Activated naive CD4-positive, alpha-beta T cell treated with anti-CD3 and anti-CD28 coated beads for 36 hours (primary cell): ENCODE results near the gene GCAT. TPM values are rescaled to one million over a fixed set of nuclear protein-coding genes. Genes with fewer than 3 reads are reported as not detected.
"Not testable (repeated sequence)": the region's sequence is repeated elsewhere in the genome, so short reads cannot be mapped to it uniquely, and the experiment has no call there.

ENCODE experiments used
- CTCF ChIA-PET: fragments of 350-600 bp; sonication (Branson Sonifier 250); formaldehyde crosslinking; loops from one replicate; lab custom pipeline; 2021; ENCODE audit warnings: antibody characterized with exemption; lab: Charles Lee
- DNase-seq: peaks from one replicate; pipeline ENCODE4 v3.0.0-alpha.2; 2020
- H3K27ac Mint-ChIP-seq: one replicate; pipeline ENCODE4 v1.8.0; 2021; ENCODE audit warnings: mild to moderate bottlenecking, mixed read lengths
- H3K27me3 Mint-ChIP-seq: one replicate; pipeline ENCODE4 v1.8.0; 2021; ENCODE audit warnings: low read depth, mixed read lengths
- H3K36me3 Mint-ChIP-seq: one replicate; pipeline ENCODE4 v1.8.0; 2021; ENCODE audit warnings: low read depth, mixed read lengths
- H3K4me1 Mint-ChIP-seq: one replicate; pipeline ENCODE4 v1.8.0; 2021; ENCODE audit warnings: low read depth, mixed read lengths
- H3K4me3 Mint-ChIP-seq: one replicate; pipeline ENCODE4 v1.8.0; 2021; ENCODE audit warnings: mild to moderate bottlenecking, moderate library complexity, mixed read lengths
- H3K9me3 Mint-ChIP-seq: one replicate; pipeline ENCODE4 v1.8.0; 2021; ENCODE audit warnings: mixed read lengths
- intact Hi-C: fragments of 100-400 bp; cut with micrococcal nuclease; formaldehyde crosslinking; loops from one replicate; pipeline ENCODE4 v1.15.1; 2023
- total RNA-seq, 2 experiments: library from RNA; stranded (reverse); gene quantifications; one replicate each; pipeline ENCODE4 v1.2.3, GENCODE V29; 2021

Gene GCAT
- total RNA-seq, 2 experiments from 2014 or later: 26.9 to 27.2 TPM

- intact Hi-C loops: no loop called here
- CTCF ChIA-PET: interaction anchor here (0.7 kb wide), 1 partner anchor 149 kb away, joined by 3 read pairs; no protein-coding TSS in a partner anchor
- Mint-ChIP-seq H3K27me3 (no peaks in the 10 kb centered on the region), H3K27ac (no peak overlapping the region), H3K4me1 (no peaks in the 10 kb centered on the region), H3K36me3 (no peaks in the 10 kb centered on the region), H3K4me3 (no peak overlapping the region), H3K9me3 (no peaks in the 10 kb centered on the region)
- no peak for DNase-seq
Observed at GRCh38 chr22:37792494-37792893, 15.2 kb upstream of the GCAT start.

GRCh38 chr22:37794376-37794775 lies 13.4 kb upstream of the GCAT start:
- no peaks in the 10 kb centered on the region for H3K36me3 Mint-ChIP-seq
- H3K4me3 Mint-ChIP-seq: no peak overlapping the region
- no peak overlapping the region for H3K27ac Mint-ChIP-seq
- CTCF ChIA-PET: no interaction called here
- no peak for DNase-seq
- H3K4me1 Mint-ChIP-seq: no peaks in the 10 kb centered on the region
- no peaks in the 10 kb centered on the region for H3K9me3 Mint-ChIP-seq
- no peaks in the 10 kb centered on the region for H3K27me3 Mint-ChIP-seq
- intact Hi-C loops: no loop called here

GRCh38 chr22:37796079-37796478 lies 11.7 kb upstream of the GCAT start:
- H3K36me3 Mint-ChIP-seq: no peaks in the 10 kb centered on the region
- H3K4me3 Mint-ChIP-seq: no peak overlapping the region
- H3K4me1 Mint-ChIP-seq: no peaks in the 10 kb centered on the region
- CTCF ChIA-PET: interaction anchor here (0.7 kb wide), 1 partner anchor 639 kb away, joined by 3 read pairs; no protein-coding TSS in a partner anchor
- H3K9me3 Mint-ChIP-seq: no peaks in the 10 kb centered on the region
- peak overlapping the region; percentile 36 for H3K27ac Mint-ChIP-seq
- DNase-seq: no peak
- intact Hi-C loops: no loop called here
- no peaks in the 10 kb centered on the region for H3K27me3 Mint-ChIP-seq

- intact Hi-C loops, H3K4me3 Mint-ChIP-seq, CTCF ChIA-PET, H3K27me3 Mint-ChIP-seq, H3K36me3 Mint-ChIP-seq, H3K27ac Mint-ChIP-seq, H3K4me1 Mint-ChIP-seq, H3K9me3 Mint-ChIP-seq, DNase-seq: not testable (repeated sequence)
Observed at GRCh38 chr22:37797259-37797658, 10.5 kb upstream of the GCAT start.

DNA sequence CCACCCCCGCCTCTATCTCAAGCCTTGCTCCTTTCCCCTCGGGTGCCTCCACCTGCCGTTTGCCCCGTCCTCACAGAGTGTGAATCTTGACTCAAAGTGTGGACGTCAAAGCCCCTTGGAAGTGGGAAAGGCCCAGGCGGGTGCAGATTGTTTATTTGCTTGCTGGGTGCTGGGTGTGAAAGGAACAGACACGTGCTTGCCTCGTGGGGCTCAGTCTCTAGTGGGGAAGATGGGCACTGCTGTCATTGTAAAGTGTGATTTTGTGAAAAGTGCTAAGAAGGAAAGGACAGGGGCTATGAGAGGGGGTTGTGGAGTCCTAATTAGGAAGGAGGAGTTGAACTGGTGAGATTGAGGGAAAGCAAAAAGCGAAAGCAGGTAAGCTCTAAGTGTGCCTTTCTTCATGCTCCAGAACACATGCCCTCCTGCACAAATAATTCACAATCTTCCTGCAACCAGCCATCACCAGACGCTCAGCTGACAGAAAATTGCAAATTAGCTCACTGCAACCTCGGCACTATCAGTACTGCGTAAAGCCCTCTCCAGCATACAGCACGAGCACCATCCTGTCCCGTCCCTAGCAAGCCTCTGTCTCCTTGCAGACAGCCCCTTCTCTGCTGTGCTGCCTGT lies 9.7 kb upstream of the GCAT start:
- Mint-ChIP-seq H3K36me3 (no peaks in the 10 kb centered on the region), H3K9me3 (no peaks in the 10 kb centered on the region), H3K4me1 (peaks cover 4% of the 10 kb centered on the region), H3K27ac (no peak overlapping the region), H3K4me3 (no peak overlapping the region), H3K27me3 (peaks cover 4% of the 10 kb centered on the region)
- intact Hi-C loops: no loop called here
- DNase-seq: no peak
- CTCF ChIA-PET: no interaction called here

GRCh38 chr22:37799979-37800378 lies 7.8 kb upstream of the GCAT start:
- Mint-ChIP-seq H3K27me3 (peaks cover 16% of the 10 kb centered on the region), H3K4me1 (peaks cover 14% of the 10 kb centered on the region)
- intact Hi-C loops, H3K36me3 Mint-ChIP-seq, H3K27ac Mint-ChIP-seq, DNase-seq, H3K4me3 Mint-ChIP-seq, CTCF ChIA-PET, H3K9me3 Mint-ChIP-seq: not testable (repeated sequence)

DNA sequence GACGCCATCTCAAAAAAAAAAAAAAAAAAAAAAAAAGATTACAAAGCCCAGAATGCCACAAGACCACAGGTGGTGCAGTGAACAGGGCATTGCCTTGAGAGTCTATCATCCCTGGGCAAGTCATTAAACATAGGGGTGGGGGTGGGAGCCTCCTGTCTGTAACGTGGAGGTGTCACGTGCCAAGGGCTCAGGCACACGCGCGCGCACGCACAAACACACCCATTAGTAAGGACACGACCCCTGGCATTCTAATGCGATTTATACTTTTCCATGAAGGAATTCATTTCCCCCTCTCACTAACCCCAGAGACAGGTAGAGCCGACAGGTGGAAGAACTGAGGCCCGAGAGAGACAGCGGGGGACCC lies 5.8 kb upstream of the GCAT start:
- H3K9me3 Mint-ChIP-seq: no peaks in the 10 kb centered on the region
- DNase-seq: no peak
- H3K27ac Mint-ChIP-seq: no peak overlapping the region
- peak overlapping the region; percentile 69 for H3K4me3 Mint-ChIP-seq
- peaks cover 31% of the 10 kb centered on the region for H3K27me3 Mint-ChIP-seq
- CTCF ChIA-PET: interaction anchor here (1.3 to 1.9 kb wide), 2 partner anchors 16 to 23 kb away, joined by 4 to 9 read pairs; no protein-coding TSS in a partner anchor
- peaks cover 30% of the 10 kb centered on the region for H3K4me1 Mint-ChIP-seq
- intact Hi-C loops: no loop called here
- no peaks in the 10 kb centered on the region for H3K36me3 Mint-ChIP-seq

- CTCF ChIA-PET: interaction anchor here (1.3 to 1.9 kb wide), 2 partner anchors 15 to 22 kb away, joined by 4 to 9 read pairs; no protein-coding TSS in a partner anchor
- intact Hi-C loops: no loop called here
- DNase-seq: peak; percentile 43
- no peak overlapping the region for H3K27ac Mint-ChIP-seq
- H3K4me3 Mint-ChIP-seq: peak overlapping the region; percentile 70
- no peaks in the 10 kb centered on the region for H3K36me3 Mint-ChIP-seq
- H3K9me3 Mint-ChIP-seq: no peaks in the 10 kb centered on the region
- H3K4me1 Mint-ChIP-seq: peaks cover 35% of the 10 kb centered on the region
- peaks cover 35% of the 10 kb centered on the region for H3K27me3 Mint-ChIP-seq
Observed at GRCh38 chr22:37802310-37803194, 5.2 kb upstream of the GCAT start.

GRCh38 chr22:37803195-37803638 lies 4.5 kb upstream of the GCAT start:
- peaks cover 37% of the 10 kb centered on the region for H3K4me1 Mint-ChIP-seq
- CTCF ChIA-PET: interaction anchor here (1.9 kb wide), 1 partner anchor 15 kb away, joined by 9 read pairs; no protein-coding TSS in a partner anchor
- no peak for DNase-seq
- no peak overlapping the region for H3K27ac Mint-ChIP-seq
- no peaks in the 10 kb centered on the region for H3K9me3 Mint-ChIP-seq
- intact Hi-C loops: no loop called here
- H3K4me3 Mint-ChIP-seq: peak overlapping the region; percentile 70
- H3K36me3 Mint-ChIP-seq: no peaks in the 10 kb centered on the region
- peaks cover 37% of the 10 kb centered on the region for H3K27me3 Mint-ChIP-seq

GRCh38 chr22:37803639-37804351 lies 3.9 kb upstream of the GCAT start:
- Mint-ChIP-seq H3K4me3 (peak overlapping the region; percentile 46), H3K4me1 (peaks cover 42% of the 10 kb centered on the region), H3K9me3 (no peaks in the 10 kb centered on the region), H3K27ac (no peak overlapping the region), H3K27me3 (peaks cover 40% of the 10 kb centered on the region), H3K36me3 (no peaks in the 10 kb centered on the region)
- CTCF ChIA-PET: interaction anchor here (1.9 kb wide), 1 partner anchor 14 kb away, joined by 9 read pairs; no protein-coding TSS in a partner anchor
- intact Hi-C loops: no loop called here
- no peak for DNase-seq

DNA sequence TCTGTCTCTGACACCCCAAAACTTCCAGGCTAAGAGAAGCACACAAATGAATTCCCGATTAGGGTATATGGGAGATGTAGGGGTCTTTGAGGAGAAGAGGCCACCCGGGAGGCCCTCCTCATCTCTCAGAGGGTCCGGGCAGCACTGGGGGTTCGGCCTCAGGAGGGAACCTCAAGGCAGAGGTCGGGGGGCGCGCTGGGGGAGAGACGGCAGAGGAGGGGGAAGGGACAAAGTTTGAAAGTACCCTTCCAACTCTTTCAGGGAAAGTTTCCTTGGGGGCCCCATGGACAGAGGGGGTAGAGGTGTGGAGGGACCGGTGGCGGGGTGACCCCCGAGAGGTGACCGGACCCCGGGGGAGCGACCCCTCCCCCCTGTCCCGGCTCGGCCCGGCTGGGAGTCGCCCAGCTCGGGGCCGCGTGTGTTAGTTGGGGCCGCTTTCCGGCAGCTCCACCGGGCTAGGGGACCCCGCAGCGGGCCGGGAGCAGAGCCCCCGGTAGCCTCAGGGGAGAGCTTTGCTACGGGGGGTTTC lies 3.3 kb upstream of the GCAT start:
- H3K9me3 Mint-ChIP-seq: no peaks in the 10 kb centered on the region
- peaks cover 46% of the 10 kb centered on the region for H3K4me1 Mint-ChIP-seq
- intact Hi-C loops: no loop called here
- H3K4me3 Mint-ChIP-seq: peak overlapping the region; percentile 46
- no peak overlapping the region for H3K27ac Mint-ChIP-seq
- CTCF ChIA-PET: no interaction called here
- no peak for DNase-seq
- peaks cover 46% of the 10 kb centered on the region for H3K27me3 Mint-ChIP-seq
- no peaks in the 10 kb centered on the region for H3K36me3 Mint-ChIP-seq
